IMR-90 (cell line): ENCODE measurements around the gene WNT7B. TPM values are rescaled to one million over a fixed set of nuclear protein-coding genes. Genes with fewer than 3 reads are reported as not detected.

Experiments used
- ATAC-seq: fragments of 200-7000 bp; cut with Tn5 transposase; 2 replicates; pipeline ENCODE4 v1.9.1; 2020; ENCODE audit warnings: low read depth, mild to moderate bottlenecking, moderate library complexity
- BruUV-seq: library from RNA; stranded (reverse); fragments of 400-500 nt; replicated peaks from 2 replicates; lab custom pipeline; 2021; lab: Mats Ljungman, UMichigan
- CTCF ChIA-PET: fragments of 300-600 bp; formaldehyde crosslinking; extraction: SDS; loops from one replicate; lab custom pipeline; 2021; ENCODE audit warnings: antibody characterized with exemption; lab: Yijun Ruan, JAX
- POLR2A ChIA-PET: fragments of 300-600 bp; sonication (Branson Sonifier 250); formaldehyde crosslinking; loops from one replicate; lab custom pipeline; 2022; ENCODE audit warnings: antibody characterized with exemption; ENCODE audit not compliant: unreplicated experiment; lab: Charles Lee
- DNase-seq: peaks from one replicate; pipeline ENCODE4 v3.0.0; 2013
- H2AFZ ChIP-seq: replicated peaks from 2 replicates; pipeline ENCODE3; 2013; ENCODE audit warnings: low read length, mild to moderate bottlenecking; ENCODE audit not compliant: poor library complexity
- H2AK5ac ChIP-seq: 2 replicates; pipeline ENCODE4 v1.6.1; 2013; ENCODE audit warnings: low read depth, low read length, inconsistent platforms
- H2AK9ac ChIP-seq: replicated peaks from 2 replicates; pipeline ENCODE3; 2013; ENCODE audit warnings: mild to moderate bottlenecking, low read depth, low read length, moderate library complexity; ENCODE audit not compliant: poor library complexity
- H2BK120ac ChIP-seq: 2 replicates; pipeline ENCODE4 v1.6.1; 2013; ENCODE audit warnings: low read depth, low read length, inconsistent platforms
- H2BK15ac ChIP-seq: 3 replicates; pipeline ENCODE4 v1.6.1; 2013; ENCODE audit warnings: low read depth, low read length, inconsistent platforms
- H2BK20ac ChIP-seq: 2 replicates; pipeline ENCODE4 v1.6.1; 2013; ENCODE audit warnings: low read depth, mild to moderate bottlenecking, inconsistent platforms, low read length, moderate library complexity
- H2BK5ac ChIP-seq: 2 replicates; pipeline ENCODE4 v1.6.1; 2013; ENCODE audit warnings: mild to moderate bottlenecking, low read depth, low read length, inconsistent platforms; ENCODE audit not compliant: poor library complexity, severe bottlenecking
- H3K14ac ChIP-seq: replicated peaks from 2 replicates; pipeline ENCODE4 v1.6.1; 2013; ENCODE audit warnings: low read depth, low read length, inconsistent platforms
- H3K18ac ChIP-seq: 2 replicates; pipeline ENCODE4 v1.6.1; 2013; ENCODE audit warnings: low read depth, low read length, control low read depth
- H3K23ac ChIP-seq: 2 replicates; pipeline ENCODE4 v1.6.1; 2013; ENCODE audit warnings: low read depth, low read length, inconsistent platforms
- H3K27ac ChIP-seq: 2 replicates; pipeline ENCODE4 v1.5.1; 2013; ENCODE audit warnings: mild to moderate bottlenecking, control low read depth, low read length; ENCODE audit not compliant: insufficient read depth
- H3K27me3 ChIP-seq: 2 replicates; pipeline ENCODE4 v1.6.1; 2013; ENCODE audit warnings: low read length; ENCODE audit not compliant: control insufficient read depth, insufficient read depth
- H3K36me3 ChIP-seq: 2 replicates; pipeline ENCODE4 v1.6.1; 2013; ENCODE audit warnings: low read length, mixed read lengths; ENCODE audit not compliant: control insufficient read depth, insufficient read depth
- H3K4ac ChIP-seq: 2 replicates; pipeline ENCODE4 v1.6.1; 2013; ENCODE audit warnings: low read depth, low read length, inconsistent platforms
- H3K4me1 ChIP-seq: 2 replicates; pipeline ENCODE4 v1.6.1; 2013; ENCODE audit warnings: low read length, mixed read lengths; ENCODE audit not compliant: control insufficient read depth, insufficient read depth
- H3K4me2 ChIP-seq: 2 replicates; pipeline ENCODE4 v1.6.1; 2013; ENCODE audit warnings: low read depth, mild to moderate bottlenecking, control low read depth, low read length, moderate library complexity
- H3K4me3 ChIP-seq: 2 replicates; pipeline ENCODE4 v1.5.1; 2013; ENCODE audit warnings: low read depth, mild to moderate bottlenecking, control low read depth, low read length, moderate library complexity; ENCODE audit not compliant: insufficient read depth
- H3K56ac ChIP-seq: 2 replicates; pipeline ENCODE4 v1.6.1; 2013; ENCODE audit warnings: low read length, inconsistent platforms; ENCODE audit not compliant: insufficient read depth; ENCODE audit errors: extremely low read depth
- H3K79me1 ChIP-seq, 2 experiments: 2 replicates each; pipeline ENCODE4 v1.6.1; 2013; ENCODE audit warnings: low read length in 2 of 2, inconsistent platforms in 1 of 2, low read depth in 1 of 2
- H3K9ac ChIP-seq: 2 replicates; pipeline ENCODE4 v1.6.1; 2013; ENCODE audit warnings: low read depth, low read length, control low read depth
- H3K9me1 ChIP-seq: 2 replicates; pipeline ENCODE4 v1.6.1; 2013; ENCODE audit warnings: low read length, inconsistent platforms; ENCODE audit not compliant: insufficient read depth
- H3K9me3 ChIP-seq: 2 replicates; pipeline ENCODE4 v1.6.1; 2013; ENCODE audit warnings: low read length; ENCODE audit not compliant: control insufficient read depth, insufficient read depth
- H4K20me1 ChIP-seq: 2 replicates; pipeline ENCODE4 v1.6.1; 2013; ENCODE audit warnings: low read length, inconsistent platforms; ENCODE audit not compliant: insufficient read depth
- H4K5ac ChIP-seq: 2 replicates; pipeline ENCODE4 v1.6.1; 2013; ENCODE audit warnings: mild to moderate bottlenecking, low read depth, low read length, control low read depth
- H4K8ac ChIP-seq, 2 experiments: 2 replicates each; pipeline ENCODE4 v1.6.1; 2013; ENCODE audit warnings: low read depth in 2 of 2, low read length in 2 of 2, control low read depth in 1 of 2, inconsistent platforms in 1 of 2
- H4K91ac ChIP-seq: 2 replicates; pipeline ENCODE4 v1.6.1; 2013; ENCODE audit warnings: low read depth, low read length, inconsistent platforms; ENCODE audit not compliant: insufficient read depth
- CEBPB ChIP-seq: IDR thresholded peaks from 2 replicates; pipeline ENCODE4 v1.6.1; 2012; ENCODE audit warnings: low read depth, low read length, improper control_type of control experiment
- CHD1 ChIP-seq: IDR thresholded peaks from 2 replicates; pipeline ENCODE4 v1.6.1; 2012; ENCODE audit warnings: low read depth, low read length, improper control_type of control experiment
- ELK1 ChIP-seq: fragments of 150-350 bp; IDR thresholded peaks from 2 replicates; pipeline ENCODE4 v1.6.1; 2016; ENCODE audit warnings: low read depth, mild to moderate bottlenecking, low read length, moderate library complexity, borderline replicate concordance
- MAFK ChIP-seq: IDR thresholded peaks from 2 replicates; pipeline ENCODE4 v1.6.1; 2012; ENCODE audit warnings: low read depth, low read length, improper control_type of control experiment
- MAZ ChIP-seq: IDR thresholded peaks from 2 replicates; pipeline ENCODE4 v1.6.1; 2012; ENCODE audit warnings: low read depth, mild to moderate bottlenecking, low read length, improper control_type of control experiment, moderate library complexity, borderline replicate concordance
- MXI1 ChIP-seq: IDR thresholded peaks from 2 replicates; pipeline ENCODE4 v1.6.1; 2012; ENCODE audit warnings: low read depth, mild to moderate bottlenecking, low read length, moderate library complexity, borderline replicate concordance
- NFE2L2 ChIP-seq: fragments of 150-350 bp; IDR thresholded peaks from 2 replicates; pipeline ENCODE4 v1.6.1; 2016; ENCODE audit warnings: low read depth, mild to moderate bottlenecking, low read length
- POLR2A ChIP-seq: IDR thresholded peaks from 2 replicates; pipeline ENCODE4 v1.6.1; 2012; ENCODE audit warnings: mild to moderate bottlenecking, low read depth, low read length
- RAD21 ChIP-seq: IDR thresholded peaks from 2 replicates; pipeline ENCODE4 v1.6.1; 2012; ENCODE audit warnings: low read length, improper control_type of control experiment
- RFX5 ChIP-seq: IDR thresholded peaks from 2 replicates; pipeline ENCODE4 v1.8.0; 2012; ENCODE audit warnings: low read depth, mild to moderate bottlenecking, low read length, moderate library complexity
- USF2 ChIP-seq: fragments of 150-350 bp; IDR thresholded peaks from 2 replicates; pipeline ENCODE4 v1.6.1; 2017; ENCODE audit warnings: mild to moderate bottlenecking, antibody characterized with exemption, low read length, low read depth
- WGBS, 2 experiments: methylation state at CpG; one replicate each; pipeline versions ENCODE4 v1.1.5 to v1.1.7; 2013; ENCODE audit warnings: missing lambda C conversion rate in 2 of 2; ENCODE audit not compliant: insufficient read length in 1 of 2; ENCODE audit errors: extremely low coverage in 2 of 2; 5-methylcytosine and 5-hydroxymethylcytosine counted together
- dilution Hi-C: fragments of 300-500 bp; cut with HindIII; formaldehyde crosslinking; loops from one replicate; pipeline ENCODE4 v1.14.3; 2018; ENCODE audit warnings: low sequenced_read_pairs; ENCODE audit not compliant: unreplicated experiment
- in situ Hi-C: fragments of 300-500 bp; cut with MboI; formaldehyde crosslinking; loops from 3 replicates; pipeline ENCODE4 v1.14.3; 2019; ENCODE audit warnings: low sequenced_read_pairs, inconsistent platforms, mixed read lengths
- intact Hi-C: fragments of 100-400 bp; cut with micrococcal nuclease; formaldehyde crosslinking; loops from 2 replicates; pipeline ENCODE4 v1.10.0; 2022
- polyA plus RNA-seq, 3 experiments: library from polyadenylated mRNA; depleted of rRNA; stranded (reverse); fragments of >200 nt; gene quantifications; 2 replicates each; pipeline ENCODE4 v1.2.3, GENCODE V29; 2012; ENCODE audit warnings: low replicate concordance in 1 of 3
- total RNA-seq: library from RNA; depleted of rRNA; stranded (reverse); fragments of >200 nt; gene quantifications from 2 replicates; pipeline ENCODE4 v1.2.3, GENCODE V29; 2012
- TF ChIP-seq, protein P1 (sequence below): conservative IDR thresholded peaks from 2 replicates; pipeline ENCODE4 v1.5.1; 2012; ENCODE audit warnings: mild to moderate bottlenecking, low read depth, low read length, improper control_type of control experiment

WNT7B gene
- total and polyA plus RNA-seq, 2 of the 4 experiments (the other 2 are of a cell fraction), result under 0.01 to 0.15 TPM

- TF ChIP-seq CEBPB (no peak), POLR2A (no peak), MXI1 (no peak), NFE2L2 (no peak), MAZ (no peak), RAD21 (no peak)
Observed at GRCh38 chr22:46011627-46012181, 34.7 kb upstream of the WNT7B start (continued).

GRCh38 chr22:46010951-46011626 lies 34.1 kb upstream of the WNT7B start:
- CTCF ChIA-PET, result no interaction called here
- TF ChIP-seq, protein P1, sequence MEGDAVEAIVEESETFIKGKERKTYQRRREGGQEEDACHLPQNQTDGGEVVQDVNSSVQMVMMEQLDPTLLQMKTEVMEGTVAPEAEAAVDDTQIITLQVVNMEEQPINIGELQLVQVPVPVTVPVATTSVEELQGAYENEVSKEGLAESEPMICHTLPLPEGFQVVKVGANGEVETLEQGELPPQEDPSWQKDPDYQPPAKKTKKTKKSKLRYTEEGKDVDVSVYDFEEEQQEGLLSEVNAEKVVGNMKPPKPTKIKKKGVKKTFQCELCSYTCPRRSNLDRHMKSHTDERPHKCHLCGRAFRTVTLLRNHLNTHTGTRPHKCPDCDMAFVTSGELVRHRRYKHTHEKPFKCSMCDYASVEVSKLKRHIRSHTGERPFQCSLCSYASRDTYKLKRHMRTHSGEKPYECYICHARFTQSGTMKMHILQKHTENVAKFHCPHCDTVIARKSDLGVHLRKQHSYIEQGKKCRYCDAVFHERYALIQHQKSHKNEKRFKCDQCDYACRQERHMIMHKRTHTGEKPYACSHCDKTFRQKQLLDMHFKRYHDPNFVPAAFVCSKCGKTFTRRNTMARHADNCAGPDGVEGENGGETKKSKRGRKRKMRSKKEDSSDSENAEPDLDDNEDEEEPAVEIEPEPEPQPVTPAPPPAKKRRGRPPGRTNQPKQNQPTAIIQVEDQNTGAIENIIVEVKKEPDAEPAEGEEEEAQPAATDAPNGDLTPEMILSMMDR, result no peak
- TF ChIP-seq RFX5, result no peak
- TF ChIP-seq MXI1, result no peak
- TF ChIP-seq MAZ, result no peak
- no peak for TF ChIP-seq USF2
- no peak for TF ChIP-seq ELK1
- TF ChIP-seq CHD1, result no peak
- no peak for TF ChIP-seq CEBPB
- no peak for TF ChIP-seq MAFK

More at GRCh38 chr22:46010951-46011626, 34.1 kb upstream of the WNT7B start:
- in situ Hi-C loops, result no loop called here
- Histone ChIP-seq H3K4me3 (no peak overlapping the region), H2AFZ (no peak overlapping the region), H4K8ac (no peak overlapping the region), H3K56ac (no peak overlapping the region), H2BK120ac (no peak overlapping the region), H3K9me1 (no peaks in the 10 kb centered on the region), H3K4ac (no peak overlapping the region), H3K4me2 (no peak overlapping the region), H3K27me3 (no peaks in the 10 kb centered on the region), H3K9ac (no peak overlapping the region), H3K27ac (no peak overlapping the region), H3K23ac (no peak overlapping the region), H2BK20ac (no peak overlapping the region), H4K91ac (no peak overlapping the region), H3K79me1 (peaks cover 7 to 20% of the 10 kb centered on the region in 2 experiments; a peak in 2 of 4 replicates), H2BK15ac (no peak overlapping the region), H2AK5ac (peak overlapping the region; percentile 43; the same call in 1 of the 2 replicates), H3K36me3 (no peaks in the 10 kb centered on the region), H3K9me3 (peaks cover 5% of the 10 kb centered on the region), H3K18ac (no peak overlapping the region), H2BK5ac (no peak overlapping the region), H3K4me1 (peaks cover 30% of the 10 kb centered on the region), H4K5ac (no peak overlapping the region), H3K14ac (no peak overlapping the region), H2AK9ac (peak overlapping the region; percentile 20), H4K20me1 (no peaks in the 10 kb centered on the region)
- intact Hi-C loops, result no loop called here
- WGBS, 2 experiments, result 94% methylated on average over 8 of the region's 20 CpGs; no CpG with 5 or more reads in 1 of the 2 experiments
- DNase-seq, result no peak
- no peak for ATAC-seq
- POLR2A ChIA-PET, result no interaction called here
- dilution Hi-C loops, result no loop called here
- BruUV-seq, result no TSS peak
